GM19025 (cell line): ENCODE measurements around the gene MT4.

ENCODE experiments used
- ATAC-seq: cut with Tn5 transposase; IDR thresholded peaks from one replicate; pipeline ENCODE4 v1.9.1; 2021; ENCODE audit warnings: mild to moderate bottlenecking, low read depth, moderate library complexity; ENCODE audit not compliant: unreplicated experiment

The MT4 gene

DNA sequence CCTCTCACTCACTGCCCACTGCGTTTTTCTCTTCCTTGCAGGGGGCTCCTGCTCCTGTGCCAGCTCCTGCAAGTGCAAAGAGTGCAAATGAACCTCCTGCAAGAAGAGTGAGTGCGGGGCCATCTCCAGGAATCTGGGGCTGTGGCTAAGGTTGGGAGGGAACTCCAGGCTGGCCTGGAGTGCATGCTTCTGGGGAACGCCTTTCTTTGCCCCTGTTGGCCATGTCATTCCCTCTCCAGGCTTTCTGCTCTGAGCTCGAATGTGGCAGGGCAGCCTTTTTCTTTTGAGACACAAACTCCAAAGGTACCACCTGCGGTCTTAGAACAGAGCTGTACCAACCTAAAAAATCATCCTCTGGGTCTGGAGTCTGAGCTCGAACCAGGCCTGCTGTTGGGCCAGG is 53.3 kb downstream of the MT4 start:
- ATAC-seq = no peak
